GM04503 (cell line): ENCODE data around the gene BPGM.

Source experiments
- DNase-seq: peaks from one replicate; pipeline ENCODE4 v3.0.0-alpha.2; 2012; ENCODE audit warnings: low read depth

BPGM gene

DNA sequence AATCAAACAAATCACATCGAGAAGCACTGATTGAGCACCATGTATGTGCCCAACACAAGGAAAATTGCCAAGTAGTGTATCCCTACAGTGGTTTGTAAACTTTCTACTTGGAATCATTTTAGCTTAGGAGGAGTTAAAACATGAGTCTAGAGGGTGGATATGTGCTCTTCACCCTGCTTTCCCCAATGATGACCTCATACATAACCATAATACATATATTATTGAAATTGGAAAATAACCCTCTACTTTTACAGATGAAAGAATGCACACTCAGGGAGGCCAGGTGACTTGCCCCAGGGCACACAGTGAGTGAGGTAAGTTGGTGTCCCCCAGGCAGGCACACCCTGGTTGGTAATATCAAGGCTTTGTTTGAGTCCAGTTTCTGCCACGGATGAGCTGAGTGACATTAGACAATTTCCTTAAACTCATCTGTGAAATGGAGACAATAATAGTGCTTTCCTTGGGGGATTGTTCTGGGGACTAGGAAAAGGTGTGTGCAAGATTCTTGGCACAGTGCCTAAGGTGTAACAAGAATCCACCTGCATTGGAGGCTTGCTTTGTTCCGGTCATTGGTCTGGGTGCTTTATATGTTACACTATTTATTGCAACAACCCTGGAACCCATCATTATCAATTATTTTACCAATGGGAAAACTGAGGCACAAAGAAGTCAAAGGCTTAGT lies 50.7 kb downstream of the BPGM start:
- DNase-seq: no peak

DNA sequence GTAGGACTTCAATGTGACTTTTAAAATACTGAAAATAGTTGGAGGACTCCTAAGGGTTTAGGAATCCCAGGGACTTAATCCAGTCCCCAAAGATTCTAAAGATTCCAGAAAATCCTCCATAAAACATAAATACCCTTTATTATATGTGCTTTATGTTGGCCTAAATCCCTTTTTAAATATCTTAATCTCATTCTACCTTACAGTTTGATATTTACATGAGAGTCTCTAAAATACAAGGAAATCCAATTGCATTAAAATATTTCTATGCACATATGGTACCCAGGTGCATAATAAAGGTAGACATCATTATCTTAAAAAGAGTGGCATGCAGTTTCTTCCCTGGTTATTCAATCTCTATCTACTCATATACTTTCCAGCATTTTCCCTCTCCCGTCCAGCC lies 51.8 kb downstream of the BPGM start:
- no peak for DNase-seq

DNA sequence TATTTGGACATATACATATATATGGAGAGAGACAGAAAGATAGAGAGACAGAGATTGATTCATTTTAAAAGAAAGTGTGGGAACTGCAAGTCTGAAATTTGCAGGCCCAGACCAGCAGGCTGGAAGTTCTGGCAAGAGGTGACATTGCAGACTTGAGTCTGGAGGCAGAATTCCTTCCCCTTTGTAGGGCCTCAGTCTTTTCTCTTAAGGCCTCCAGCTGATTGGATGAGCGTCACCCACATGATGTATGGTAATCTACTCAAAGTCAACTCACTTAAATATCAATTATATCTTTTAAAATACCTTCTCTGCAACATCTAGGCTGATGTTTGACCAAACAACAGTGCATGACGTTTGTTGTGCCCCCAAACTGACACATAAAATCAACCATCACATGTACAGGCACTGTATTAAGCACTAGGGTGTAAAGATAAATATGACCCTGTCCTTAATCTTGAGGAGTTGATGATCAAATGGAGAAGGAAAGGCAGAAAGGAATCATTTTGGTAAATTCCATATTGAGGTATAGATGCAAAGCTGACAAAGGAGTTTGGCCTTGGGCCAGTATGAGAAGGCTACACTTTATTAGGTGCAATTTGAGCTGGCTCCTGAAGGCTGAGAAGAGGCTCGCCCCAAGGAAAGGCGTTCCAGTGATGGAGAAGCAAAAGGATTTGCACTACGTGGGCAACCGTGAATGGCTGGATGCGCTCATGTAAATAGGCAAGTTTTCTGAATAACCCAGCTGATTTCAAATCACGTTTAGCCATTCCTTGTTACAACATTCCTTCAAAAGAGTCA lies 52.6 kb downstream of the BPGM start:
- no peak for DNase-seq

DNA sequence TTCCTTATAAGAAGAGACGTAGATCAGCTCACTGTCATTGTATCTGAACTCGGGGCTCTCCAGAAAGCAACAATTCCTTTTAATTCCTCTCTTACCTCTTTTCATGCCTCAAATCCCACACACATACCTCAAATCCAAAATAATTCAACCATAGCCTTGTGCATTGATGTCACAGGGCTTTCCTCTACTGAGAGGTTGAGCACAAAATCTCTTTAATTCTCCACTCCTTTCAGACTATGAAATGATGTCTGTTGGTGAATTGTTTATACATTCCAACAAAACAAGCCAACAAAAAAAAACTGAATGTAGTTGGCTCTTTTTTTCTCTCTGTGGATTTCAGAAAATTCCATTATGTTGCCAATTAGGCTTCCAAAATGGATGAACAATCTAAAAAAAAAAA lies 53.2 kb downstream of the BPGM start:
- peak; percentile 81 for DNase-seq

DNA sequence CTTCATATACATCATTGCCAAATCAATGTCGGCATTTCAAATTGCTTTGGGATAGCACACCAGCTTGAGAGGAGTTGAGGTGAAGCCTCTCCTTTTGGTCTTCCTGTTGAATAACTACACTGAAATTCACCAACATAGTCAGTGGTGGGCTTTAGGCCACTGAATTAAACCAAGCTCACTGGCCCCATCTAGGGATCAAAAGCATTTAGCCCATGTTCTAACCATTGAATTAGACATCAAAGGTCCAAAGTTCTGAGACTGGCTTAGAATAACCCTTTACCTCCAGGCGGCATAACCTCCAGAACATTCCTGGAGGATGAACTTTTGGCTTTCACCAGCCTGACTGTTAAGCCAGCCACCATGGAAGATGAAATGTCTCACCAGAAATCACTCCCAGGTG lies 54.6 kb downstream of the BPGM start:
- DNase-seq: no peak

DNA sequence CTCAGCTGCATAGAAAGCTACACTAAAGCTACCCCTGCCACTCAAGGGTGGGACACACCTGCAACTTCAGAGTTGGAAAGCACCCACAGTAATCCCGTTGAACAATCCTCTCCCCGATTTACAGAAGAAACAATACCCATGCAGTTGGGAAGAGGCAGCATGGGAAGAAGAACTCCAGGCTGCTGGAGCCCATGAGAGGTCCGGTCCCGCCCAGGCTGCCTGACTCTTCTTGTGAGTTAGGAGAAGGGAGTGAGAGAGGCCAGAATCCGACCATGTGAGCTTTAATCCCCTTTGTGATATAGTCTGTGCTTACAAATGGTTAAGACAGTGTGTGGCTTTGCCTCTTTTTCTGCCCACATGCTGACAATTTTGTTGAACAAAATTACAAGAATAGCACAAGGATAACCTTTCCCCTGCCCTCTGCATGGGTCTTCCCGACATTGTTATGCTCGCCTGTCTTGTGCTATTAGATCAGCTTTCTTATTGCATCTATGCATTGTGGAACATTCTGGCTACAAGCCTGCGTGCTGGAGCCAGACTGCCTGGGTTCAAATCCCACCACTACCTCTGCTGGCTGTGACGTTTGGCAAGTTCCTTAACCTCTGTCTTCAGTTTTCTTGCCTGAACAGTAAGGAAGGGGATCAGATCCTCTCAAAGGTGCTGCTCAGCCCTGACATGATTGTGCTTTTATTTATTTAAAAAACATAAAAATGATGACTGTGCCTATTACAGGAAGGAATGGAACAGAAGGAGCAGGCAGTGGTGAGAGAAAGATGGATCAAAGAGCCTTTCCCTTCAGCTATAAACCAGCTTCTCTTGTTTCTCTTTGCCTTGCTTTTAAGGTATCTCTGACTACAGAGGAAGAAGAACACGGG lies 56.0 kb downstream of the BPGM start:
- no peak for DNase-seq

DNA sequence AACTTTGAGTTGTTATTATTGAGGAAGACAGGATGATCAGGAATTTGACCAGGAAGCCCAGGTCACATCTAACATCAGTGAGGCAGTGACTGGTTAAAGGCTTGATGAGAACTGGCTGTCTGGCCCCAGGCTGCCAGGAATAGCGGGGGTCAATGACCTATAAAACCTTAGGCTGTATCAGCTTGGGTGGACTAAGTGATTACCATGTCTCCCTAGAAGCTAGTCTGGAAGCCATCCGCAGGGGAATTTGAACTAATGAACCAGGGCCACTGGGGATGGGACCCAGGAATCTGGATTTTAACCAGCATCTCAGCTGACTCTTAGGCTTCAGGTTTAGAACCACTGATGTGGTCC lies 56.6 kb downstream of the BPGM start:
- no peak for DNase-seq

DNA sequence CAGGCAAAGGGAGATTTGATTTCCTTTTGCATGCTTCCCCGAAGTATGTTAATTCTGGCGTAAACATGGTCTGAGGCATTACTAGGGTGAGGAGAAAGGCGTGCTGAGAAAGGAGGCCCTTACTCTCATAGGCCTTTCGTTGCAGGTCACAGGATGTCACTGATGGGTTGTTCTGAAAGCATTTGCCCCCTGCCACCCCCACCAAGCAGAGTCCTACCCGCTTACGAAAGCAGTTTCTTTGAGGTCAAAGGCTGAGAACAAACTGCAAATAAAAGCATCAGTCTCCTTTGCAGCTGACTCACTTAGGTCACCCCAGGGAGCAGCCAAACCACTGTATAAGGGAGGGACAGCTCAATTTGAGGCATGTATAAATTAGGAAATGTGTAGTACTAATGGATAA lies 57.1 kb downstream of the BPGM start:
- DNase-seq: no peak

DNA sequence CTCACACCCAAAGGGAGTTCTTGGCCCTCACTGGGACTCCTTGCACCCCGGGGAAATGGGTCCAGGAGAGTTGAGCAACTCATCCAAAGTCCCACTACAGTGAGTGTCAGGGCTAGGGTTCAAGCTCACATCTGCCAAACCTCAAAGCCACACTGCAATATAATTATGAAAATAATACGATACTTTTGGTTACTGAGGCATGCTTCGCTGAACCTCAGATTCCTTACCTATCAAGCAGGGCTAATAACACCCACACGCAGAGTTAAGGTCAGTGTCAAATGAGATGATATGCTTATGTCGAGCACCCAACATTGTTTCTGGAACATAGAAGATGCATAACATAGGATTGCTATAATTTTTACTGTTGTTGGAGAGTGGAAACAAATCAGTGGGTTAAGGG lies 58.2 kb downstream of the BPGM start:
- DNase-seq: no peak

DNA sequence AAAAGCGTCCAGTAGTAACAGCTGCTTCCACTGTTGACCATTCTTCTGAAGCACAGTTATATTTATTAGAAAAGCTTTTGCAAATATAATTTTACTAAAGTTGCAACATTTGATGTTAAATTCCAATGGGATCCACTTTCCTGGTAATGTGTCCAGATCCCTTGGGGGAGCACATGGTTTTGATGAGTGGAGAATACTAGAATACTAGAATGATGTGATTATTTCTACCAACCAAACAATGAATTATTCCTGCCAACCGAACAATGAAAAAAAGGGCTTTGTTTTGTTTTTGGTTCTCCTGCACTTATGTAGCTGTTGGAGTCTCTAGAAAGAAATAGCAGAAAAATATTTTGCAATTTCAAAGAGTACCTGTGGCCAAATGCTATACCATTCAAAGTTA lies 59.1 kb downstream of the BPGM start:
- DNase-seq: no peak

DNA sequence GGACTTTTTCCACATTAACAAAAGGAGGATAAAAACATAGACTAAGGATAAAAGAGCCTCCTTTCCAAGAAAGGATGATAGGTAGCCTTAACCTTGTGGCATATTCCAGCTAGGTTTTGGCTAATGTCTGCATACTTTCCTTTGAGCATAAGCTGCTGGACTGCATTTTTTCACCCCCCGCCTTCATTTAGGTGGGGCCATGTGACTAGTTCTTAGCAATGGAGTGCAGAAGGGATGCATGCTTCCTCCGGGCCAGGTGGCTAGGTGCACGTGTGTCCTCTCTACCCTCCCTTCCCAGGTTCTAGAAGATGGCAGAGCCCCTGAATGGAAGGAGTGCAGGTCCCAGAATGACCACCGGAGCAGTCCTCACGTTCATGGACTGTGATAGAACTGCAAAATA lies 59.8 kb downstream of the BPGM start:
- no peak for DNase-seq

DNA sequence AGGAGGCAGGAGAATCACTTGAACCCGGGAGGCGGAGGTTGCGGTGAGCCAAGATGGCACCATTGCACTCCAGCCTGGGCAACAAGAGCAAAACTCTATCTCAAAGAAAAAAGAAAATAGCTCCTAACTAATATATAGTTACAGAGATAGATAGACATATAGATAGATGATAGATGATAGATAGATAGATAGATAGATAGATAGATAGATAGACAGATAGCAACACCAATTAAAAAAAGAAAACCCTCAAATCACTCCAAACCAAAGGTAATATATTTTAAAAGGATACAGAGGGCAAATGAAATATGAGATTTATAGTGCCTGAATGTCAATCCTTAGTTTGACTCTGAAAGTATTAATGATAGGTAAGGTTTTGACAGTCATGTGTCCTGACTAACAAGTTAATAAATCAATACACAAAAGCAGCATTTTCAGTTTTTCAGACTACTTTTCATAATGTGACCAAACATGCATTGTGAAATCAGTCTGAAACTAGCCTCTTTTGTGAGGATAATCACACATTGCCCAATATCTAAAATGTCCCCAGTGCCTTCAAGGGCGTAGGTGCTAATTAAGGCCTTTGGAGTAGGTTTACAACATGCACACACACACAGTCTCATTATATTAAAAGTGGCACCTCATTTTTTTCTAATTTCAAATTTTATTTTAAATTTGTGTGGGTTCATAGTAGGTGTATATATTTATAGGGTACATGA lies 61.2 kb downstream of the BPGM start:
- DNase-seq: no peak

DNA sequence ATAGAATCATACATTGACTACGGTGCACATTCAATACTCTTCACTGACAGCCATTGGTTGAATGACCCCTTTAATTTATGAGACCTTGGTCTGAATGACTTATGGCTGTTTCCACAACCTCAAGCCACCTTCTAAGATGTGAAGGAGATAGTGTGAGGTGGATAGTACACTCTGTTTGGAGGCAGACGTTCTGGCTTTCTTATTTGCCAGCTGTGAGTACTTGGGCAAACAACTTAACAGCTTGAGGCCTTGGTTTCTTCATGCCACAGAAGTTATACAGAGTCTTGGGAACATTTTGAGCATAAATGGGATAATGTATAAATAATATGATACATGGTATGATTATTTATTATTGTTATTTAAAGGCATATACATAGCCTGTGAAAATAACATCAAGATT lies 62.0 kb downstream of the BPGM start:
- no peak for DNase-seq

DNA sequence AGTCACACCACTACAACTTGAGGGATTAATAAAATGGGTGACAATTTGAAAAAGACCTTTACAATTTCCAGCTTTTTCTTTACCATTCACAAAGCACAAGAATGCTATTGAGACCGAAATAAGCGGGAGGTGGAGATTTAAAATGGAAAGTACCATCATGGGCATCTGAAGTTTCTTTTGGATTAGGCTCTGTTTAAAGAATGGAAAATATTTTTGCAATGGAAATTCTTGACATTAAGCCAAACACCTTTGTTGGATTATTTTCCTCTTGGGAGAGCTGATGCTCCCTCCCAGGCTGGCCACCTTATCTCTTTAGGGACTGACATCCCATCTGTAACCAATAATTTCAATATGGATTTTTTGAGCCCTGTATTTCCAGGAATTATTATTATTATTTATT lies 62.5 kb downstream of the BPGM start:
- DNase-seq: no peak

DNA sequence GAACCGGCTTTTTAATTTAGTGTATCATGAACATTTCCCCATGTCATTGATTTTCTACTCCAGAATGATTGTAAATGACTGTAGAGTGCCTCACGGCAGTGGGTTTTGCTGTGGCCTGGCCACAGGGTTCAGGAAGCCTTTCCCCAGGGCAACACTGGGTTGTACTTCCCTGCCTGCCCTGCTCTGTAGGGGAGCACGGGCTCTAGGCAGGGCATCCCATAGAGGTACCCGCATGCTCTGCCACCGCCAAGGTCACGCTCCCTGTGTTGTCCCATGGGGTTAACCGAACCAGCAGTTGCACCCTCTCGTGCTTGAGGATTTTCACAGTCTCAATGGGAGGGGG lies 63.8 kb downstream of the BPGM start:
- no peak for DNase-seq

DNA sequence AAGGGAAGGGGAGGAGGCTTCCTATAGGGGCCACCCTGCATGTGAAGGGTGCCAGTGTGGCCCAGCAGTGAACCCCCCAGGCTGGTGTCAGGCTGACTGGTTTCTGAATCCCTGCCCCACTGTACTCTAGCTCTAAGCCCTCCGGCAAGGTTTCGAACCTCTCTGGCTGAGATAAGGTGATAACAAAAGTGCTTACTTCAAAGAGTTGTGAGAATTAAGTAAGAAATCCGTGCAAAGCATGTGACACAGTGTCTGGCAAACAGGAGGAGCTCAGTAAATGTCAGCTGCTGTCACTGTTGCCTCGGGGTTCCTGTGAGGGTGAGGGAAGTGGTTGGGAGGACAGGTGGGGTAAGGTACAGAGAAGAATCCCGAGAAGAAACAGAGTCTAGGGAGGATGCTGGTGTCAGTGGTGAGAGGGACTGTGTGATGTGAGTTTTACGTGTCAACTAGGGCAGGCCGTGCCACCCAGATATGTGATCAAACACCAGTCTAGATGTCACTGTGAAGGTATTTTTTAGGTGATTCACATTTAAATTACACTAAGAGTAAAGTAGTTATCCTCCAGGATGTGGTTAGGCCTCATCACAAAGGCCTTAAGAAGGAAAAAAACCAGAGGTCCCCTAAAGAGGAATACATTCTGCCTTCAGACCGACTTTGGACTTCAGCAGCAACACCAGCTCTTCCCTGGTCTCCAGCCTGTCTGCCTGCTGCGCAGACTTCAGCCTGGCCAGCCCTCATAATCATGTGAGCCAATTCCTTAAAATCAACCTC lies 64.4 kb downstream of the BPGM start:
- DNase-seq: no peak

DNA sequence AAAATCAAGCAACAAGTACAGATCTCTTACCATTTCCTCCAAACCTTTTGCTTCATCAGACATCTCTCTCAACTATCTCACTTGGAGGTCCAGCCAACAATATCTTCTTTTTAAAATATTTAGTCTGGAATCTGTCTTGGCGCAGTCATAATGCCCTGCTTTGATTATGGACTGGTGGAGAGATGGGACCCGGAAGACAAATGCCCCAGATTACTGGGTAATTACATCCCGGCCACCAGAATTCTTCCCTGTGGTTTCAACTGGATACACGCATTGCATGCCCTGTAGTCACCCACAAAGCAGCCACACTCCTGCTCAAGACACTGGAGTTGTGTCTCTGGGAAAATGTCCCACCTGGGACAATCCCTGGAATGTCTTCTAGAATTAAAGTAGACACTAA lies 65.5 kb downstream of the BPGM start:
- no peak for DNase-seq

DNA sequence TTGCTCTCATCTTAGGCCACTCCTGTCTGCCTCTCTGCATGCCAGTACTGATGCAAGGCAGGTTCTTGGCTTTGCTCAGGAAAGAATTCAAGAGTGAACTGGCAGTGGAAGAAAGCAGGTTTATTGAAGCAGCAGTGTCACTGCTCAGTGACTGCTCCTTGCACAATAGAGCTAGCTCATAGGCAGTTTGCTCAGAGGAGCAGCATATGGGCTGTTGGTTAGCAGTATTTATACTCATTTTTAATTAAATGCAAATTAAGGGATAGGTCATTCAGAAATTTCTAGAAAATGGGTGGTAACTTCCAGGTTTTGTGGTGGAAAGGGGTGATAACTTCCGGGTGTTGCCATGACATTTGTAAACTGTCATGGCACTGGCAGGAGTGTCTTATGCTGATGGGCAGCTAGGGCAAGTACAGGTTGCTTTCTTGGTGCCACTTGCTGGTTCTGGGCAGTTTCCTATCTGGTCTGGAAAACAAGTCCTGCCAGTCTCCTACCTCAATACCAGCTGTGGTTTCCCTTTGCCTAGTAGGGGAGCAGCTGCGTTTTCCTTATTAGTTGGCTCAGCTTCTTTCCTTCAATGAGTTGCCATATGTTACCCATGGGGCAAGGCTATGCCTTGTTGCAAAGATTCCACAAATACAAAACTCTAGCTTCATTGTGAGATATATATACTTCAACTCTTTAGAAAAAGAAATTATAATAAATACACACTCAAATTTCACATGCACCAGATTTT lies 68.0 kb downstream of the BPGM start:
- DNase-seq: no peak

DNA sequence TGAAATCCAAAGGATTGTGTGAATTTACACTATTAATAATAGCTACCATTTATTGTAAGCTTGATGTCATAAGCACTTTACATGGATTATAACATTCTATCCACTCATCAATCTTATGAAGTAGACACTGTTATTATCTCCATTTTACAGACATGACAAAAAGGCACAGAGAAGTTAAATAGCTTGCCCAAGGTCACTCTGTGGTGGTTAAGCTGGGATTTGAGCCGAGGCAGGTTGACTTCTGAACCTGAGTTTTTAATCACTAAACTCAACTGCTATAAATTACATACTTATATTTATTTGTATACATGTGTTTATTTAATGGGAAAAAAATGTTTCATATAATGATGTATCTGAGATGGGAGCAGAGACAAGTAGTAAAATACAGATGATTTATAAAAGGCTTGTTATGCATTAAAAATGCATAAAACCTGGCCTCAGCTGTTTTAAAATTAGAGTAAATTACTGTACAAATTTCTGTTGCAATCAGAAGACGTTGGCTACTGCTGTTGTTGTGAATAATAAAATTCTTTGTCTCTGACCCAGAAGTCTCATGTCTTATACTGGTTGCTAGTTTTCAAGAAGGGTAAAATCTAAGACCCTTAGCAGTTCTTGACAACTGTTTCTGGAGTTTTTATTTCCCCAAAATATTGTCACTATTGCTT lies 71.7 kb downstream of the BPGM start:
- no peak for DNase-seq
